Endothelial cell (in vitro differentiated cells): ENCODE results near the gene C6orf120. TPM values are rescaled to one million over a fixed set of nuclear protein-coding genes. Genes with fewer than 3 reads are reported as not detected.

ENCODE experiments used
- DNase-seq: peaks from one replicate; pipeline ENCODE4 v3.0.0; 2021; ENCODE audit warnings: low spot score
- H3K27ac Mint-ChIP-seq: one replicate; pipeline ENCODE4 v1.8.0; 2021; ENCODE audit warnings: mixed read lengths, inconsistent platforms; ENCODE audit not compliant: unreplicated experiment
- H3K27me3 Mint-ChIP-seq: one replicate; pipeline ENCODE4 v1.8.0; 2021; ENCODE audit warnings: mild to moderate bottlenecking, moderate library complexity, mixed read lengths, inconsistent platforms; ENCODE audit not compliant: unreplicated experiment
- H3K36me3 Mint-ChIP-seq: one replicate; pipeline ENCODE4 v1.8.0; 2021; ENCODE audit warnings: mild to moderate bottlenecking, low read depth, mixed read lengths, inconsistent platforms; ENCODE audit not compliant: unreplicated experiment
- H3K4me1 Mint-ChIP-seq: one replicate; pipeline ENCODE4 v1.8.0; 2021; ENCODE audit warnings: mild to moderate bottlenecking, mixed read lengths, inconsistent platforms; ENCODE audit not compliant: unreplicated experiment
- H3K4me3 Mint-ChIP-seq: one replicate; pipeline ENCODE4 v1.8.0; 2021; ENCODE audit warnings: mild to moderate bottlenecking, mixed read lengths, inconsistent platforms; ENCODE audit not compliant: unreplicated experiment
- H3K9me3 Mint-ChIP-seq: one replicate; pipeline ENCODE4 v1.8.0; 2021; ENCODE audit warnings: mixed read lengths, inconsistent platforms; ENCODE audit not compliant: unreplicated experiment
- total RNA-seq: library from RNA; stranded (reverse); fragmentation: NEBNext Ultra II Directional; extraction: Animal tissue kit (Norgen Biotek cat#: 25700); gene quantifications from one replicate; pipeline ENCODE4 v1.2.1, GENCODE V29; 2021; ENCODE audit not compliant: unreplicated experiment
- TF ChIP-seq, protein P1 (sequence below): fragments of 200-600 bp; sonication (generic); IDR thresholded peaks from one replicate; pipeline ENCODE4 v1.5.0; 2021; ENCODE audit warnings: antibody characterized with exemption; ENCODE audit not compliant: unreplicated experiment

Gene C6orf120
- total RNA-seq, 1 donor from 2014 or later = 34.2 TPM

DNA sequence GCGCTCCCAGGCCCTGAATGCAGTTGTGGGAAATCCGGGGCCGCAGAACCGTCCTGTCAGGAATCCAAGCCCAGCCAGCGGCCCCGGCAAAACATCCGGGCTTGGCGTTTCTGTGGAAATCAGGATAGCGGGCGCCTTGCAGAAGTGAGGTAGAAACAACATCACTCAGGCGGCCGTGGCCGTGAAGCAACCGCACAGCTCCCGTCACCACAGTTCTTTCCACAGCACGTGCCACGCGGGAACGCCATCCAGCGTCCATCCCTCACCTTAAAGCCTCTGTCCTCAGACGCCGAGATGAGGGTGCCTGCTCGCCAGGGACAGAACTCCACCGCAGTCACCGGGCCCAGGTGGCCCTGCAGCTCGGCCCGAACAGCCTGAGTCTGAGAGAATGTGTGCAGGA, 34.2 kb upstream of the C6orf120 start:
- TF ChIP-seq, protein P1, sequence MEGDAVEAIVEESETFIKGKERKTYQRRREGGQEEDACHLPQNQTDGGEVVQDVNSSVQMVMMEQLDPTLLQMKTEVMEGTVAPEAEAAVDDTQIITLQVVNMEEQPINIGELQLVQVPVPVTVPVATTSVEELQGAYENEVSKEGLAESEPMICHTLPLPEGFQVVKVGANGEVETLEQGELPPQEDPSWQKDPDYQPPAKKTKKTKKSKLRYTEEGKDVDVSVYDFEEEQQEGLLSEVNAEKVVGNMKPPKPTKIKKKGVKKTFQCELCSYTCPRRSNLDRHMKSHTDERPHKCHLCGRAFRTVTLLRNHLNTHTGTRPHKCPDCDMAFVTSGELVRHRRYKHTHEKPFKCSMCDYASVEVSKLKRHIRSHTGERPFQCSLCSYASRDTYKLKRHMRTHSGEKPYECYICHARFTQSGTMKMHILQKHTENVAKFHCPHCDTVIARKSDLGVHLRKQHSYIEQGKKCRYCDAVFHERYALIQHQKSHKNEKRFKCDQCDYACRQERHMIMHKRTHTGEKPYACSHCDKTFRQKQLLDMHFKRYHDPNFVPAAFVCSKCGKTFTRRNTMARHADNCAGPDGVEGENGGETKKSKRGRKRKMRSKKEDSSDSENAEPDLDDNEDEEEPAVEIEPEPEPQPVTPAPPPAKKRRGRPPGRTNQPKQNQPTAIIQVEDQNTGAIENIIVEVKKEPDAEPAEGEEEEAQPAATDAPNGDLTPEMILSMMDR = no peak
- no peak overlapping the region for H3K4me3 Mint-ChIP-seq
- H3K36me3 Mint-ChIP-seq = peaks cover 40% of the 10 kb centered on the region
- no peak for DNase-seq
- no peak overlapping the region for H3K27ac Mint-ChIP-seq
- peaks cover 19% of the 10 kb centered on the region for H3K4me1 Mint-ChIP-seq
- no peaks in the 10 kb centered on the region for H3K9me3 Mint-ChIP-seq
- H3K27me3 Mint-ChIP-seq = no peaks in the 10 kb centered on the region

DNA sequence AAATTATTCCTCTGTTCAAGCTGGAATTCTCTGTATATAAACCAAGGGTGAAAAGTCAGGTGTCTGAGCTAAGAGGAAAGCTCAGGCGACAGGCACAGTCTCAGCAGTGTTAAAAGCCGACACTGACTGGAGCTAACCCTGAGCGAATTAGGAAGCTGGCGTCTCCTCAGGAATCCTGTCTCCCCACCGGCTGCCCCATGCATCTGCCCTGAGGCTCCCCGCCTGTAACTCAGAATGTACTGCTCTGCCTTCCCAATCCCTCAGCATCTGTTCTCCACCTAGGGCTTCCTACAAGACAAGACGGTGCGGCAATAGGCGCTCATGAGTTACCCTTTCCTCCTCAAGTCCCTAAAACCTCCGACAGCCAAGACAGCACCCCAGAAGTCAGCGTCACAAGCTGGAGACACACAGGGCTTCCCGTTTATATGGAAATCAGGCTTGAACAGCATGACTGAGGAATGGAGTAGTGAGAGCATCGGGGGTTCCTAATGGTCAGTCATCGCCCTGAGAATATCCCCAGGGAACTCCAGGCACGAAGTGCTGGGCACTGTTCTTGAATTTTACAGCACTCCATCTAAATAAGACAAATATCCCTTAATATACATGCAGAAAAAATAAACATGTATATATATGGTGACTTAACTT, 33.6 kb upstream of the C6orf120 start:
- TF ChIP-seq, protein P1 = no peak
- Mint-ChIP-seq H3K27me3 (no peaks in the 10 kb centered on the region), H3K4me3 (no peak overlapping the region), H3K4me1 (peaks cover 19% of the 10 kb centered on the region), H3K27ac (peak overlapping the region; percentile 48), H3K9me3 (no peaks in the 10 kb centered on the region), H3K36me3 (peaks cover 35% of the 10 kb centered on the region)
- no peak for DNase-seq

DNA sequence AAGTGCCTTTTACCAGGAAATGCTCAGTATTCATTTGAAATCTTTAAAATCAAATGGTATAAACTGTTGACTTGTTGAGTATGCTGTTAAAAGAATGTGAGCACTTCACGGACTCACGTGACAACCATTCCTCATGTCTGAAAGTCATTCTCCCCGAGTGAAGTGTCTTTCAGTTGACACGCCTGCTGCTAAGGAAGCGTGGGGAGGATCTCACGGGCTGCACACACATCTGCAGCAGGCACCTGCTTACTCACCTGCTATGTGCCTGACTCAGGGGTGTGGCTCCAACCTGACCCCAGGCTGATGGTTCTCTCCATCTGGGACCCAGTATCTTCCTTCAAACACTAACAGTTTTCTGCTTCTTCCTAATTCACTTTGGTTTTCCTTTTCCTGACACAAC, 32.8 kb upstream of the C6orf120 start:
- DNase-seq = no peak
- Mint-ChIP-seq H3K4me3 (no peak overlapping the region), H3K9me3 (no peaks in the 10 kb centered on the region), H3K36me3 (peaks cover 28% of the 10 kb centered on the region), H3K27ac (peak overlapping the region; percentile 89), H3K4me1 (peaks cover 19% of the 10 kb centered on the region), H3K27me3 (no peaks in the 10 kb centered on the region)
- TF ChIP-seq, protein P1 = no peak

DNA sequence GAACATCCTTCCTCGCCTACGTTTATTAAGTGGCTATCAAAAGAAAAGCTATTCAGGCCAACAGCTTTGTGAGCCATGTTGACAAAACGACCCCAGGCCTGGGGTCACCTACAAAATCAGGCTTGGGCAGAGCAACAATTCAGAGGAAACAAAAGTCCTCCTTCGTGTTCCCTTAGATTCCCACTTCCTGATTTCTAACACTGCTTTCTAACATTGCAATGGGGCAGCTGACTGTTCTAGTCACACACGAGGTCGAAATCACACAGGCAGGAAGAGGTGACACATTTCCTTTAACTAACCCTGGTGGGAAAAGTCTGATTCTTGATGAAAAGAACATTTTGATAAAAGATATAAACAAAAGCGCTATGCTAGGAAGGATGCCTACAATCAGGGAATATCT, 32.0 kb upstream of the C6orf120 start:
- Mint-ChIP-seq H3K4me3 (no peak overlapping the region), H3K36me3 (peaks cover 33% of the 10 kb centered on the region), H3K27me3 (peaks cover 2% of the 10 kb centered on the region), H3K27ac (peak overlapping the region; percentile 89), H3K9me3 (no peaks in the 10 kb centered on the region), H3K4me1 (peaks cover 19% of the 10 kb centered on the region)
- TF ChIP-seq, protein P1 = no peak
- no peak for DNase-seq

DNA sequence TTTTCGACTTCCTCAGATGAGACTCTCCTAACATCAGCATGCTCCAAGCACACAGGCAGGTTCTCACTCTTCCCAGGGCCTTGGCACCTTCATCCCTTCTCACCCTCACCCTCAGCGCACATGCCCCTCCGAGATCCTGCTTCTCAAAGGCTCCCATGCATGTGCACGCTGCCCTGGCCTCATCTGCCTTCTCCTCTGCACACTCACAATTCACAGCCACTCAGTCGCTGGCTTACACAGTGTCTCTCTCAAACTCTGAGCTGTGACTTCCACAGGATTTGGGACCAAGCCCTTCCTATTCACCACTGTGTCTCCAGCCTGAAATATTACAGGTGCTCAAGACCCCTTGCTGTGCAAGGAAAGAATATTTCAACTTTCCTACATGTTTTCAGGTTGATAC, 30.4 kb upstream of the C6orf120 start:
- no peak for DNase-seq
- Mint-ChIP-seq H3K9me3 (no peaks in the 10 kb centered on the region), H3K27me3 (peaks cover 2% of the 10 kb centered on the region), H3K4me1 (peaks cover 19% of the 10 kb centered on the region), H3K4me3 (no peak overlapping the region), H3K36me3 (peaks cover 28% of the 10 kb centered on the region), H3K27ac (no peak overlapping the region)
- TF ChIP-seq, protein P1 = no peak
